Measurements from ENCODE around the gene RHOJ. TPM values are rescaled to one million over a fixed set of nuclear protein-coding genes. Genes with fewer than 3 reads are reported as not detected.
A peak's percentile ranks its signal among the peaks of the same experiment; 100 is the strongest.

The RHOJ gene
- 10 to 100 TPM in 1 of 9 donors, 1 to 10 TPM in 8; 1.8 to 10.8 (median 4.4) TPM for total RNA-seq
- 10 to 100 TPM in 1 of 3 donors, 1 to 10 TPM in 2; 4.0 to 14.9 (median 8.5) TPM for polyA plus RNA-seq
- long read RNA-seq, donor 1, partial matches to known transcripts = 0 of 5 reads
- long read RNA-seq, donor 1, other reads (novel, unspliced or antisense) = 0 of 5 reads
- long read RNA-seq, donor 2 = 0 reads
- long read RNA-seq, donor 3, partial matches to known transcripts = 0 of 1 reads
- long read RNA-seq, donor 3, other reads (novel, unspliced or antisense) = 0 of 1 reads
- long read RNA-seq, donor 4 = 0 reads
- long read RNA-seq, donor 5, partial matches to known transcripts = 0 of 2 reads
- long read RNA-seq, donor 5, other reads (novel, unspliced or antisense) = 1 of 2 reads
- long read RNA-seq, donor 6, partial matches to known transcripts = 1 of 3 reads
- long read RNA-seq, donor 6, other reads (novel, unspliced or antisense) = 1 of 3 reads
- long read RNA-seq, donor 7 = 0 reads
- long read RNA-seq, donor 8, partial matches to known transcripts = 0 of 3 reads
- long read RNA-seq, donor 8, other reads (novel, unspliced or antisense) = 0 of 3 reads
- long read RNA-seq, donor 9 = 0 reads
- long read RNA-seq, donor 10, partial matches to known transcripts = 0 of 1 reads
- long read RNA-seq, donor 10, other reads (novel, unspliced or antisense) = 0 of 1 reads

DNA sequence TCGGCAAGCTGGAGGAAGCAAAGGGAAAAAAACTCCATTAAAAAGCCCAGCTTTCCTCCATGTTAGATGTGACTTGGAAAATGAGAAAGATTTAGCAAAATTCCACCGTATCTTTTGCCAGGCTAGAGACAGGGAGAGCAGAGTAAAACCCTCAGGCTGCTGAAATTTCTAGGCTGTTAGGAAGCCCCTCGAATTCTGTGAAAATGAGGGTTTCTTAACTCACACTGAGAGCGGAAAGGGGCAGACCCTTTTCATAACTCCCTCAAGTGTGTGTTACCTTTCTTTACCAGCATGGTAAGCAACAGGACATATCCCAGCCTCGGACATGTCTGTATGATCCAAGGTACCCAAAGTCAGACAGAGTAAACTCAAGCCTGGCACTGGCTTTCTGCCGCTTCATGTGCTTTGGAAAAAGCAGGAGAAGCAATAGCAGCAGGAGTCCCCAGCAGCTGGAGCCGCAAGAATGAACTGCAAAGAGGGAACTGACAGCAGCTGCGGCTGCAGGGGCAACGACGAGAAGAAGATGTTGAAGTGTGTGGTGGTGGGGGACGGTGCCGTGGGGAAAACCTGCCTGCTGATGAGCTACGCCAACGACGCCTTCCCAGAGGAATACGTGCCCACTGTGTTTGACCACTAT is at the start of gene RHOJ:
RHOJ (plus strand) TSS at position 37 of the 637 bp plus-strand sequence; CDS start at position 464, 427 bp downstream.
- peak within 1 kb of the TSS in 1 of 4 donors; percentile 53 for H3K4me3 ChIP-seq
- H3K36me3 ChIP-seq (replicated peaks in 1 of 2) = no peaks in the 10 kb centered on the region
- 30 to 35% (median 33%) methylated on average over 16 of the region's 16 CpGs for WGBS, 4 donors
- H3K9me3 ChIP-seq (replicated peaks in 1 of 3) = no peaks in the 10 kb centered on the region
- intact Hi-C loops (cut with DNase I) = no loop called here
- peaks cover 0 to 6% of the 10 kb centered on the region in 2 donors for H3K4me1 ChIP-seq (replicated peaks in 1 of 2)
- TF ChIP-seq, protein P1, sequence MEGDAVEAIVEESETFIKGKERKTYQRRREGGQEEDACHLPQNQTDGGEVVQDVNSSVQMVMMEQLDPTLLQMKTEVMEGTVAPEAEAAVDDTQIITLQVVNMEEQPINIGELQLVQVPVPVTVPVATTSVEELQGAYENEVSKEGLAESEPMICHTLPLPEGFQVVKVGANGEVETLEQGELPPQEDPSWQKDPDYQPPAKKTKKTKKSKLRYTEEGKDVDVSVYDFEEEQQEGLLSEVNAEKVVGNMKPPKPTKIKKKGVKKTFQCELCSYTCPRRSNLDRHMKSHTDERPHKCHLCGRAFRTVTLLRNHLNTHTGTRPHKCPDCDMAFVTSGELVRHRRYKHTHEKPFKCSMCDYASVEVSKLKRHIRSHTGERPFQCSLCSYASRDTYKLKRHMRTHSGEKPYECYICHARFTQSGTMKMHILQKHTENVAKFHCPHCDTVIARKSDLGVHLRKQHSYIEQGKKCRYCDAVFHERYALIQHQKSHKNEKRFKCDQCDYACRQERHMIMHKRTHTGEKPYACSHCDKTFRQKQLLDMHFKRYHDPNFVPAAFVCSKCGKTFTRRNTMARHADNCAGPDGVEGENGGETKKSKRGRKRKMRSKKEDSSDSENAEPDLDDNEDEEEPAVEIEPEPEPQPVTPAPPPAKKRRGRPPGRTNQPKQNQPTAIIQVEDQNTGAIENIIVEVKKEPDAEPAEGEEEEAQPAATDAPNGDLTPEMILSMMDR (IDR thresholded peaks at IDR 0.05) = no peak
- TF ChIP-seq POLR2A (IDR thresholded peaks at IDR 0.05) = no peak
- H3K27ac ChIP-seq = peak within 1 kb of the TSS in 3 of 5 donors; percentile 46 to 80 (median 69)
- no peaks in the 10 kb centered on the region for H3K27me3 ChIP-seq
- DNase-seq = no peak

DNA sequence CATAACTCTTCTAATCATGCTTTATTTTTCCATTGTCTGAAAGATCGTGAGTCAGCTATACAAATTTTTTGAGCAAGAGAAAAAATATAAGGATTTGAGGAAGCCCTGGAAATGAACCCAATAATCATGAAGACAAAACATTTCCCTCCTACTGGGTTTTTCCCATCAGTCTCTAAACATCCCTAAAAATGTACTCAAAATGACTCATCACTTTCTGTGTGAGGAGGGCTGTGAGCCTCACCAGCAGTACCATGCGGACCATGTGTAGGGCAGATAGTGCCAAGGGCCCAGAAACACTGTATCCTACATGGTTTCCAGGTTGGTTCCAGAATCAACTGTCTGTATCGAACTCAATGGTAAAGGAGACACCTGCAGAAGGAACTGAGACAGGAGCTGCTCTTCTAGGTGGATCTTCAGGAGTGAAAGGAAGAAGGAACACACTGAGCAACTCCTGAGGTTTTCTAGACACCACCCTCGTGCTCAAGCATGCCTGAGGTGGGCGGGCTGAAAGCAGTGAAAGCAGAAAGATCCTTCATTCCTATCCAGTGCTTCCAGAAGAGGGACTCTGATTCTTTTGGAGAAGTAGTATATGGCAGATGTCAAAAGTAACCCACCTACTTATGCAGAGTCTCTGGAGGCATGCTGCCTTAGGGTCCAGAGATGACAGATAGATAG is 48.6 kb upstream of the RHOJ start:
- intact Hi-C loops (cut with DNase I) = no loop called here
- Histone ChIP-seq H3K4me3 (no peak overlapping the region), H3K27ac (no peak overlapping the region), H3K27me3 (no peaks in the 10 kb centered on the region), H3K4me1 (replicated peaks in 1 of 2) (no peaks in the 10 kb centered on the region), H3K9me3 (replicated peaks in 1 of 3) (no peaks in the 10 kb centered on the region), H3K36me3 (replicated peaks in 1 of 2) (no peaks in the 10 kb centered on the region)
- no peak for TF ChIP-seq POLR2A (IDR thresholded peaks at IDR 0.05)
- TF ChIP-seq, protein P1 (IDR thresholded peaks at IDR 0.05) = no peak
- DNase-seq = no peak
- WGBS, 4 donors = 40 to 52% (median 48%) methylated on average over 5 of the region's 5 CpGs

DNA sequence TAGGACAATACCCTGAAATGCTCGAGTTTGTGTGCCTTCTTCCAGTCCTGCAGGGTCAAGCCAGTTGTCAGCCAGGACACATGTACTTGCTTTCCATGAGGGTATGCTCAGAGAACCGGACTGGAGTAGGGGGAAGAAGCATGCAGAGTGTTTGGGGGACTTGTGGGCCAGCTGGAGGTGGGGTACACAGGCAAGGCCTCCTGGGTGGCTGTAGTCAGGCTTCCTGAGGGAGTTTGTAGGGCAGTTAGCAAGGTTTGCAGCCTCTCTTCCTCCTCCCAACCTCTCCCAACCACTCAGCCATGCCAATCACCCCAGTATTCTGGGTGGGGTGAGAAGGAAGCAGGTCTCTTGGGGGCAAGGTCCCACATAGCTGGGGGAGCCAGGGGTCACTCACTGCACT is 47.0 kb upstream of the RHOJ start:
- WGBS, 4 donors = 45 to 73% (median 55%) methylated on average over 2 of the region's 2 CpGs
- H3K36me3 ChIP-seq (replicated peaks in 1 of 2) = no peaks in the 10 kb centered on the region
- H3K4me3 ChIP-seq = no peak overlapping the region
- H3K4me1 ChIP-seq (replicated peaks in 1 of 2) = no peaks in the 10 kb centered on the region
- H3K27me3 ChIP-seq = no peaks in the 10 kb centered on the region
- H3K9me3 ChIP-seq (replicated peaks in 1 of 3) = no peaks in the 10 kb centered on the region
- no peak for DNase-seq
- no peak for TF ChIP-seq POLR2A (IDR thresholded peaks at IDR 0.05)
- intact Hi-C loops (cut with DNase I) = no loop called here
- no peak overlapping the region for H3K27ac ChIP-seq

DNA sequence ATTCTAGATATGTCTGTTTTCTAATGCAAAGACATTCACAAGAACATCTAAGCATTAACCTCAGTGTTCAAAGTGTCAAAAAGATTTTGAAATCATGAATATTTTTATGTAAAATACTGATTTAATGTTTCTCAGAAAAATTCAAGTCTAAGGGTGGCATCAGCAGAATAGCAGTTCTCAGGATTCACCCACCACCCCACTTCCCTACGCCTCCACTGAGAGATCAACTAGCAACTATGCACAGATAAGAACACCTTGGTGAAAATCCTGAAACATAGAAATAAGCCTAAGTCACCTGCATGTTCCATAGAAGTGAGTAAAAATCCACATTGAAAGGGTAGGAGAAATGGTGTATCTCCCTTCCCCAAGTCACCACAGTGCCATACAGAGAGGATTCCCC is 40.9 kb upstream of the RHOJ start:
- no peak overlapping the region for H3K4me3 ChIP-seq
- no peaks in the 10 kb centered on the region for H3K27me3 ChIP-seq
- no peak overlapping the region for H3K27ac ChIP-seq
- H3K9me3 ChIP-seq (replicated peaks in 1 of 3) = peaks cover 0 to 12% (median 0%) of the 10 kb centered on the region in 3 donors
- 67 to 95% (median 85%) methylated on average over 1 of the region's 1 CpG for WGBS, 4 donors
- intact Hi-C loops (cut with DNase I) = no loop called here
- no peaks in the 10 kb centered on the region for H3K36me3 ChIP-seq (replicated peaks in 1 of 2)
- TF ChIP-seq POLR2A (IDR thresholded peaks at IDR 0.05) = no peak
- TF ChIP-seq, protein P1 (IDR thresholded peaks at IDR 0.05) = no peak
- DNase-seq = no peak
- H3K4me1 ChIP-seq (replicated peaks in 1 of 2) = no peaks in the 10 kb centered on the region
